HG02885 (cell line): Measurements from ENCODE around the gene PDLIM3.
"Not testable (repeated sequence)": the region's sequence is repeated elsewhere in the genome, so short reads cannot be mapped to it uniquely, and the experiment has no call there.

Experiments used
- ATAC-seq: cut with Tn5 transposase; IDR thresholded peaks from one replicate; pipeline ENCODE4 v1.9.1; 2021; ENCODE audit warnings: mild to moderate bottlenecking; ENCODE audit not compliant: unreplicated experiment, poor library complexity

The PDLIM3 gene

GRCh38 chr4:185523862-185524261 lies 11.4 kb downstream of the PDLIM3 start:
- no peak for ATAC-seq

GRCh38 chr4:185522451-185522850 lies 12.9 kb downstream of the PDLIM3 start:
- ATAC-seq = no peak

GRCh38 chr4:185520119-185520518 lies 15.2 kb downstream of the PDLIM3 start:
- no peak for ATAC-seq

GRCh38 chr4:185518494-185518893 lies 16.8 kb downstream of the PDLIM3 start:
- no peak for ATAC-seq

GRCh38 chr4:185518069-185518468 lies 17.2 kb downstream of the PDLIM3 start:
- ATAC-seq = no peak

GRCh38 chr4:185515248-185515647 lies 20.1 kb downstream of the PDLIM3 start:
- no peak for ATAC-seq

- ATAC-seq = no peak
These were observed 21.1 kb downstream of the PDLIM3 start for GRCh38 chr4:185514182-185514697.

GRCh38 chr4:185513489-185514181 lies 21.7 kb downstream of the PDLIM3 start:
- no peak for ATAC-seq

GRCh38 chr4:185512516-185512915 lies 22.8 kb downstream of the PDLIM3 start:
- ATAC-seq = no peak

GRCh38 chr4:185511243-185511642 lies 24.1 kb downstream of the PDLIM3 start:
- not testable (repeated sequence) for ATAC-seq

- no peak for ATAC-seq
These were observed 24.5 kb downstream of the PDLIM3 start for GRCh38 chr4:185510806-185511205.

- no peak for ATAC-seq
These were observed 27.1 kb downstream of the PDLIM3 start for GRCh38 chr4:185508181-185508580.

GRCh38 chr4:185506422-185506821 lies 28.9 kb downstream of the PDLIM3 start:
- ATAC-seq = no peak

- ATAC-seq = no peak
These were observed 30.9 kb downstream of the PDLIM3 start for GRCh38 chr4:185504098-185505047.

GRCh38 chr4:185502386-185502785 lies 32.9 kb downstream of the PDLIM3 start:
- no peak for ATAC-seq

- no peak for ATAC-seq
These were observed 34.7 kb downstream of the PDLIM3 start for GRCh38 chr4:185500576-185500975.

GRCh38 chr4:185500035-185500434 lies 35.3 kb downstream of the PDLIM3 start:
- no peak for ATAC-seq

GRCh38 chr4:185488650-185489049 lies 46.7 kb downstream of the PDLIM3 start:
- ATAC-seq = no peak

GRCh38 chr4:185481401-185481800 lies 53.9 kb downstream of the PDLIM3 start:
- ATAC-seq = no peak

GRCh38 chr4:185480016-185480732 lies 55.1 kb downstream of the PDLIM3 start:
- peak; percentile 25 for ATAC-seq
